IMR-90 (cell line): Measurements from ENCODE around the gene RHBDF2. TPM values are rescaled to one million over a fixed set of nuclear protein-coding genes. Genes with fewer than 3 reads are reported as not detected.

Experiments used
- ATAC-seq: fragments of 200-7000 bp; cut with Tn5 transposase; 2 replicates; pipeline ENCODE4 v1.9.1; 2020; ENCODE audit warnings: low read depth, mild to moderate bottlenecking, moderate library complexity
- BruUV-seq: library from RNA; stranded (reverse); fragments of 400-500 nt; replicated peaks from 2 replicates; lab custom pipeline; 2021; lab: Mats Ljungman, UMichigan
- CTCF ChIA-PET: fragments of 300-600 bp; formaldehyde crosslinking; extraction: SDS; loops from one replicate; lab custom pipeline; 2021; ENCODE audit warnings: antibody characterized with exemption; lab: Yijun Ruan, JAX
- POLR2A ChIA-PET: fragments of 300-600 bp; sonication (Branson Sonifier 250); formaldehyde crosslinking; loops from one replicate; lab custom pipeline; 2022; ENCODE audit warnings: antibody characterized with exemption; ENCODE audit not compliant: unreplicated experiment; lab: Charles Lee
- DNase-seq: peaks from one replicate; pipeline ENCODE4 v3.0.0; 2013
- H2AFZ ChIP-seq: replicated peaks from 2 replicates; pipeline ENCODE3; 2013; ENCODE audit warnings: low read length, mild to moderate bottlenecking; ENCODE audit not compliant: poor library complexity
- H2AK5ac ChIP-seq: 2 replicates; pipeline ENCODE4 v1.6.1; 2013; ENCODE audit warnings: low read depth, low read length, inconsistent platforms
- H2AK9ac ChIP-seq: replicated peaks from 2 replicates; pipeline ENCODE3; 2013; ENCODE audit warnings: mild to moderate bottlenecking, low read depth, low read length, moderate library complexity; ENCODE audit not compliant: poor library complexity
- H2BK120ac ChIP-seq: 2 replicates; pipeline ENCODE4 v1.6.1; 2013; ENCODE audit warnings: low read depth, low read length, inconsistent platforms
- H2BK15ac ChIP-seq: 3 replicates; pipeline ENCODE4 v1.6.1; 2013; ENCODE audit warnings: low read depth, low read length, inconsistent platforms
- H2BK20ac ChIP-seq: 2 replicates; pipeline ENCODE4 v1.6.1; 2013; ENCODE audit warnings: low read depth, mild to moderate bottlenecking, inconsistent platforms, low read length, moderate library complexity
- H2BK5ac ChIP-seq: 2 replicates; pipeline ENCODE4 v1.6.1; 2013; ENCODE audit warnings: mild to moderate bottlenecking, low read depth, low read length, inconsistent platforms; ENCODE audit not compliant: poor library complexity, severe bottlenecking
- H3K14ac ChIP-seq: replicated peaks from 2 replicates; pipeline ENCODE4 v1.6.1; 2013; ENCODE audit warnings: low read depth, low read length, inconsistent platforms
- H3K18ac ChIP-seq: 2 replicates; pipeline ENCODE4 v1.6.1; 2013; ENCODE audit warnings: low read depth, low read length, control low read depth
- H3K23ac ChIP-seq: 2 replicates; pipeline ENCODE4 v1.6.1; 2013; ENCODE audit warnings: low read depth, low read length, inconsistent platforms
- H3K27ac ChIP-seq: 2 replicates; pipeline ENCODE4 v1.5.1; 2013; ENCODE audit warnings: mild to moderate bottlenecking, control low read depth, low read length; ENCODE audit not compliant: insufficient read depth
- H3K27me3 ChIP-seq: 2 replicates; pipeline ENCODE4 v1.6.1; 2013; ENCODE audit warnings: low read length; ENCODE audit not compliant: control insufficient read depth, insufficient read depth
- H3K36me3 ChIP-seq: 2 replicates; pipeline ENCODE4 v1.6.1; 2013; ENCODE audit warnings: low read length, mixed read lengths; ENCODE audit not compliant: control insufficient read depth, insufficient read depth
- H3K4ac ChIP-seq: 2 replicates; pipeline ENCODE4 v1.6.1; 2013; ENCODE audit warnings: low read depth, low read length, inconsistent platforms
- H3K4me1 ChIP-seq: 2 replicates; pipeline ENCODE4 v1.6.1; 2013; ENCODE audit warnings: low read length, mixed read lengths; ENCODE audit not compliant: control insufficient read depth, insufficient read depth
- H3K4me2 ChIP-seq: 2 replicates; pipeline ENCODE4 v1.6.1; 2013; ENCODE audit warnings: low read depth, mild to moderate bottlenecking, control low read depth, low read length, moderate library complexity
- H3K4me3 ChIP-seq: 2 replicates; pipeline ENCODE4 v1.5.1; 2013; ENCODE audit warnings: low read depth, mild to moderate bottlenecking, control low read depth, low read length, moderate library complexity; ENCODE audit not compliant: insufficient read depth
- H3K56ac ChIP-seq: 2 replicates; pipeline ENCODE4 v1.6.1; 2013; ENCODE audit warnings: low read length, inconsistent platforms; ENCODE audit not compliant: insufficient read depth; ENCODE audit errors: extremely low read depth
- H3K79me1 ChIP-seq, 2 experiments: 2 replicates each; pipeline ENCODE4 v1.6.1; 2013; ENCODE audit warnings: low read length in 2 of 2, inconsistent platforms in 1 of 2, low read depth in 1 of 2
- H3K9ac ChIP-seq: 2 replicates; pipeline ENCODE4 v1.6.1; 2013; ENCODE audit warnings: low read depth, low read length, control low read depth
- H3K9me1 ChIP-seq: 2 replicates; pipeline ENCODE4 v1.6.1; 2013; ENCODE audit warnings: low read length, inconsistent platforms; ENCODE audit not compliant: insufficient read depth
- H3K9me3 ChIP-seq: 2 replicates; pipeline ENCODE4 v1.6.1; 2013; ENCODE audit warnings: low read length; ENCODE audit not compliant: control insufficient read depth, insufficient read depth
- H4K20me1 ChIP-seq: 2 replicates; pipeline ENCODE4 v1.6.1; 2013; ENCODE audit warnings: low read length, inconsistent platforms; ENCODE audit not compliant: insufficient read depth
- H4K5ac ChIP-seq: 2 replicates; pipeline ENCODE4 v1.6.1; 2013; ENCODE audit warnings: mild to moderate bottlenecking, low read depth, low read length, control low read depth
- H4K8ac ChIP-seq, 2 experiments: 2 replicates each; pipeline ENCODE4 v1.6.1; 2013; ENCODE audit warnings: low read depth in 2 of 2, low read length in 2 of 2, control low read depth in 1 of 2, inconsistent platforms in 1 of 2
- H4K91ac ChIP-seq: 2 replicates; pipeline ENCODE4 v1.6.1; 2013; ENCODE audit warnings: low read depth, low read length, inconsistent platforms; ENCODE audit not compliant: insufficient read depth
- BHLHE40 ChIP-seq: fragments of 150-350 bp; IDR thresholded peaks from 2 replicates; pipeline ENCODE4 v1.6.1; 2016; ENCODE audit warnings: mild to moderate bottlenecking, low read depth, low read length
- CEBPB ChIP-seq: IDR thresholded peaks from 2 replicates; pipeline ENCODE4 v1.6.1; 2012; ENCODE audit warnings: low read depth, low read length, improper control_type of control experiment
- CHD1 ChIP-seq: IDR thresholded peaks from 2 replicates; pipeline ENCODE4 v1.6.1; 2012; ENCODE audit warnings: low read depth, low read length, improper control_type of control experiment
- CTCF ChIP-seq: conservative IDR thresholded peaks from 2 replicates; pipeline ENCODE4 v1.5.1; 2012; ENCODE audit warnings: mild to moderate bottlenecking, low read depth, low read length, improper control_type of control experiment
- ELK1 ChIP-seq: fragments of 150-350 bp; IDR thresholded peaks from 2 replicates; pipeline ENCODE4 v1.6.1; 2016; ENCODE audit warnings: low read depth, mild to moderate bottlenecking, low read length, moderate library complexity, borderline replicate concordance
- FOS ChIP-seq: fragments of 150-350 bp; IDR thresholded peaks from 2 replicates; pipeline ENCODE4 v1.6.1; 2016; ENCODE audit warnings: low read depth, low read length
- MAFK ChIP-seq: IDR thresholded peaks from 2 replicates; pipeline ENCODE4 v1.6.1; 2012; ENCODE audit warnings: low read depth, low read length, improper control_type of control experiment
- MAZ ChIP-seq: IDR thresholded peaks from 2 replicates; pipeline ENCODE4 v1.6.1; 2012; ENCODE audit warnings: low read depth, mild to moderate bottlenecking, low read length, improper control_type of control experiment, moderate library complexity, borderline replicate concordance
- MXI1 ChIP-seq: IDR thresholded peaks from 2 replicates; pipeline ENCODE4 v1.6.1; 2012; ENCODE audit warnings: low read depth, mild to moderate bottlenecking, low read length, moderate library complexity, borderline replicate concordance
- NFE2L2 ChIP-seq: fragments of 150-350 bp; IDR thresholded peaks from 2 replicates; pipeline ENCODE4 v1.6.1; 2016; ENCODE audit warnings: low read depth, mild to moderate bottlenecking, low read length
- POLR2A ChIP-seq: IDR thresholded peaks from 2 replicates; pipeline ENCODE4 v1.6.1; 2012; ENCODE audit warnings: mild to moderate bottlenecking, low read depth, low read length
- RAD21 ChIP-seq: IDR thresholded peaks from 2 replicates; pipeline ENCODE4 v1.6.1; 2012; ENCODE audit warnings: low read length, improper control_type of control experiment
- RCOR1 ChIP-seq: IDR thresholded peaks from 2 replicates; pipeline ENCODE4 v1.6.1; 2012; ENCODE audit warnings: mild to moderate bottlenecking, low read length, improper control_type of control experiment; ENCODE audit not compliant: insufficient replicate concordance
- RFX5 ChIP-seq: IDR thresholded peaks from 2 replicates; pipeline ENCODE4 v1.8.0; 2012; ENCODE audit warnings: low read depth, mild to moderate bottlenecking, low read length, moderate library complexity
- SMC3 ChIP-seq: fragments of 150-350 bp; IDR thresholded peaks from 2 replicates; pipeline ENCODE4 v1.6.1; 2016; ENCODE audit warnings: low read depth, mild to moderate bottlenecking, antibody characterized with exemption, low read length, moderate library complexity
- USF2 ChIP-seq: fragments of 150-350 bp; IDR thresholded peaks from 2 replicates; pipeline ENCODE4 v1.6.1; 2017; ENCODE audit warnings: mild to moderate bottlenecking, antibody characterized with exemption, low read length, low read depth
- WGBS, 2 experiments: methylation state at CpG; one replicate each; pipeline versions ENCODE4 v1.1.5 to v1.1.7; 2013; ENCODE audit warnings: missing lambda C conversion rate in 2 of 2; ENCODE audit not compliant: insufficient read length in 1 of 2; ENCODE audit errors: extremely low coverage in 2 of 2; 5-methylcytosine and 5-hydroxymethylcytosine counted together
- dilution Hi-C: fragments of 300-500 bp; cut with HindIII; formaldehyde crosslinking; loops from one replicate; pipeline ENCODE4 v1.14.3; 2018; ENCODE audit warnings: low sequenced_read_pairs; ENCODE audit not compliant: unreplicated experiment
- in situ Hi-C: fragments of 300-500 bp; cut with MboI; formaldehyde crosslinking; loops from 3 replicates; pipeline ENCODE4 v1.14.3; 2019; ENCODE audit warnings: low sequenced_read_pairs, inconsistent platforms, mixed read lengths
- intact Hi-C: fragments of 100-400 bp; cut with micrococcal nuclease; formaldehyde crosslinking; loops from 2 replicates; pipeline ENCODE4 v1.10.0; 2022
- polyA plus RNA-seq, 3 experiments: library from polyadenylated mRNA; depleted of rRNA; stranded (reverse); fragments of >200 nt; gene quantifications; 2 replicates each; pipeline ENCODE4 v1.2.3, GENCODE V29; 2012; ENCODE audit warnings: low replicate concordance in 1 of 3
- total RNA-seq: library from RNA; depleted of rRNA; stranded (reverse); fragments of >200 nt; gene quantifications from 2 replicates; pipeline ENCODE4 v1.2.3, GENCODE V29; 2012

Gene RHBDF2
- total and polyA plus RNA-seq, 2 of the 4 experiments (the other 2 are of a cell fraction): 1.3 to 8.3 TPM

- in situ Hi-C loops: no loop called here
- POLR2A ChIA-PET: no interaction called here
- BruUV-seq: no TSS peak
Observed at GRCh38 chr17:76487451-76488192, 13.6 kb downstream of the RHBDF2 start.

More at GRCh38 chr17:76487451-76488192, 13.6 kb downstream of the RHBDF2 start:
- H2AK9ac ChIP-seq: no peak overlapping the region
- TF ChIP-seq POLR2A (no peak), NFE2L2 (no peak), CHD1 (no peak), USF2 (no peak), SMC3 (no peak), RAD21 (no peak), RCOR1 (no peak), MAZ (no peak), BHLHE40 (no peak), MXI1 (no peak), ELK1 (no peak), CTCF (no peak), MAFK (no peak), FOS (no peak), RFX5 (no peak), CEBPB (no peak)
- H2BK120ac ChIP-seq: no peak overlapping the region
- intact Hi-C loops (no loop called here), dilution Hi-C loops (no loop called here)
- no peak overlapping the region for H2BK15ac ChIP-seq
- no peak overlapping the region for H3K4ac ChIP-seq
- no peak overlapping the region for H3K18ac ChIP-seq
- no peak overlapping the region for H3K27ac ChIP-seq
- no peak overlapping the region for H4K8ac ChIP-seq
- no peak overlapping the region for H3K23ac ChIP-seq
- no peak overlapping the region for H2BK20ac ChIP-seq
- H3K9ac ChIP-seq: no peak overlapping the region
- H4K20me1 ChIP-seq: no peaks in the 10 kb centered on the region
- H3K4me2 ChIP-seq: no peak overlapping the region
- H2BK5ac ChIP-seq: no peak overlapping the region
- H4K5ac ChIP-seq: no peak overlapping the region
- no peaks in the 10 kb centered on the region; the same call in 1 of the 2 replicates for H3K9me1 ChIP-seq
- H3K9me3 ChIP-seq: no peaks in the 10 kb centered on the region
- H3K27me3 ChIP-seq: no peaks in the 10 kb centered on the region
- H4K91ac ChIP-seq: no peak overlapping the region
- H3K36me3 ChIP-seq: no peaks in the 10 kb centered on the region
- no peak overlapping the region for H2AFZ ChIP-seq
- CTCF ChIA-PET: no interaction called here
- no peak for ATAC-seq
- H3K4me3 ChIP-seq: no peak overlapping the region
- H3K14ac ChIP-seq: no peak overlapping the region
- H2AK5ac ChIP-seq: no peak overlapping the region
- no peak for DNase-seq
- no peak overlapping the region for H3K56ac ChIP-seq
- H3K79me1 ChIP-seq: peaks cover 0 to under 1% of the 10 kb centered on the region in 2 experiments; a peak in 2 of 4 replicates
- 96% methylated on average over 17 of the region's 22 CpGs; no CpG with 5 or more reads in 1 of the 2 experiments for whole genome bisulfite sequencing, 2 experiments
- peaks cover 6% of the 10 kb centered on the region for H3K4me1 ChIP-seq
